ENCODE data around the gene OR1A1.
A peak's percentile ranks its signal among the peaks of the same experiment; 100 is the strongest.

The OR1A1 gene, protein sequence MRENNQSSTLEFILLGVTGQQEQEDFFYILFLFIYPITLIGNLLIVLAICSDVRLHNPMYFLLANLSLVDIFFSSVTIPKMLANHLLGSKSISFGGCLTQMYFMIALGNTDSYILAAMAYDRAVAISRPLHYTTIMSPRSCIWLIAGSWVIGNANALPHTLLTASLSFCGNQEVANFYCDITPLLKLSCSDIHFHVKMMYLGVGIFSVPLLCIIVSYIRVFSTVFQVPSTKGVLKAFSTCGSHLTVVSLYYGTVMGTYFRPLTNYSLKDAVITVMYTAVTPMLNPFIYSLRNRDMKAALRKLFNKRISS
- long read RNA-seq = 0 reads

DNA sequence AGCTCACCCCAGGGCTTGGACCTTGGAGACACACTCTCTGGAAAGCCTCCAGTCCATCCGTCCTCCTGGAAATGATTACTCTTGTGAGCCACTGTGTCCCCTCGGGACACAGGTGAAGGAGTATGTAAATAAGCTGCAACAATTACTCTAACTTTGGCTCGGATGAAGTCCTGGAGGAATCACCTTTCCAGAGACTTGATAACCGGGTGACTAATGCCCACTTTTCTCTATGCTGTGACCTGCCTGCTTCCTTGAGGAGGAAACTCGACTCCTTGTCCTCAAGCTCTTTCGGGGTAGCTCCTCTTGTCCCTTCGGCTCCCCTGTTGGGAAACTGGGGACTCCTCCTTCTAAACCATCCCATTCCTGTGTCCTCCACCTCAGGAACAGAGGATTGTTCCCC is at the start of gene OR1A1:
Gene OR1A1, plus strand, starts transcription at position 301 of the 400 bp plus-strand sequence. CDS start 7,954 bp downstream, outside the sequence.
- no peak for DNase-seq (ENCODE audit: low read depth in 1 of 2, low spot score in 1 of 2)

DNA sequence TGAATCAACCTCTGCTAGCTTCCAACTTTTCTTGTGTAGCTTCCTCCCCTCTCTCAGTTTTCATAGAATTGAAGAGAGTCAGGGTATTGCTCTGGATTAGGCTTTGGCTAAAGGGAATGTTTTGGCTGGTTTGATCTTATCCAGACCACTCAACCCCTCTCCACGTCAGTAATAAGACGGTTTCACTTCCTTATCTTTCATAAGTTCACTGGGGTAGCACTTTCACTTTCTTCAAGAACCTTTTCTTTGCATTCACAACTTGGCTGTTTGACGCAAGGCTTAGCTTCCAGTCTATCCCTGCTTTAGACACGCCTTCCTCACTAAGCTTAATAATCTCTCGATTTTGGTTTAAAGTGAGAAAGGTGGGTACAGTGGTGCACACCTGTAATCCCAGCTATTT is 39.9 kb upstream of the OR1A1 start:
- TF ChIP-seq, protein P1, sequence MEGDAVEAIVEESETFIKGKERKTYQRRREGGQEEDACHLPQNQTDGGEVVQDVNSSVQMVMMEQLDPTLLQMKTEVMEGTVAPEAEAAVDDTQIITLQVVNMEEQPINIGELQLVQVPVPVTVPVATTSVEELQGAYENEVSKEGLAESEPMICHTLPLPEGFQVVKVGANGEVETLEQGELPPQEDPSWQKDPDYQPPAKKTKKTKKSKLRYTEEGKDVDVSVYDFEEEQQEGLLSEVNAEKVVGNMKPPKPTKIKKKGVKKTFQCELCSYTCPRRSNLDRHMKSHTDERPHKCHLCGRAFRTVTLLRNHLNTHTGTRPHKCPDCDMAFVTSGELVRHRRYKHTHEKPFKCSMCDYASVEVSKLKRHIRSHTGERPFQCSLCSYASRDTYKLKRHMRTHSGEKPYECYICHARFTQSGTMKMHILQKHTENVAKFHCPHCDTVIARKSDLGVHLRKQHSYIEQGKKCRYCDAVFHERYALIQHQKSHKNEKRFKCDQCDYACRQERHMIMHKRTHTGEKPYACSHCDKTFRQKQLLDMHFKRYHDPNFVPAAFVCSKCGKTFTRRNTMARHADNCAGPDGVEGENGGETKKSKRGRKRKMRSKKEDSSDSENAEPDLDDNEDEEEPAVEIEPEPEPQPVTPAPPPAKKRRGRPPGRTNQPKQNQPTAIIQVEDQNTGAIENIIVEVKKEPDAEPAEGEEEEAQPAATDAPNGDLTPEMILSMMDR (IDR thresholded peaks at IDR 0.05; ENCODE audit: insufficient read depth, low read length) = no peak
- TF ChIP-seq, protein P2, sequence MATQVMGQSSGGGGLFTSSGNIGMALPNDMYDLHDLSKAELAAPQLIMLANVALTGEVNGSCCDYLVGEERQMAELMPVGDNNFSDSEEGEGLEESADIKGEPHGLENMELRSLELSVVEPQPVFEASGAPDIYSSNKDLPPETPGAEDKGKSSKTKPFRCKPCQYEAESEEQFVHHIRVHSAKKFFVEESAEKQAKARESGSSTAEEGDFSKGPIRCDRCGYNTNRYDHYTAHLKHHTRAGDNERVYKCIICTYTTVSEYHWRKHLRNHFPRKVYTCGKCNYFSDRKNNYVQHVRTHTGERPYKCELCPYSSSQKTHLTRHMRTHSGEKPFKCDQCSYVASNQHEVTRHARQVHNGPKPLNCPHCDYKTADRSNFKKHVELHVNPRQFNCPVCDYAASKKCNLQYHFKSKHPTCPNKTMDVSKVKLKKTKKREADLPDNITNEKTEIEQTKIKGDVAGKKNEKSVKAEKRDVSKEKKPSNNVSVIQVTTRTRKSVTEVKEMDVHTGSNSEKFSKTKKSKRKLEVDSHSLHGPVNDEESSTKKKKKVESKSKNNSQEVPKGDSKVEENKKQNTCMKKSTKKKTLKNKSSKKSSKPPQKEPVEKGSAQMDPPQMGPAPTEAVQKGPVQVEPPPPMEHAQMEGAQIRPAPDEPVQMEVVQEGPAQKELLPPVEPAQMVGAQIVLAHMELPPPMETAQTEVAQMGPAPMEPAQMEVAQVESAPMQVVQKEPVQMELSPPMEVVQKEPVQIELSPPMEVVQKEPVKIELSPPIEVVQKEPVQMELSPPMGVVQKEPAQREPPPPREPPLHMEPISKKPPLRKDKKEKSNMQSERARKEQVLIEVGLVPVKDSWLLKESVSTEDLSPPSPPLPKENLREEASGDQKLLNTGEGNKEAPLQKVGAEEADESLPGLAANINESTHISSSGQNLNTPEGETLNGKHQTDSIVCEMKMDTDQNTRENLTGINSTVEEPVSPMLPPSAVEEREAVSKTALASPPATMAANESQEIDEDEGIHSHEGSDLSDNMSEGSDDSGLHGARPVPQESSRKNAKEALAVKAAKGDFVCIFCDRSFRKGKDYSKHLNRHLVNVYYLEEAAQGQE (IDR thresholded peaks at IDR 0.05; ENCODE audit: insufficient replicate concordance, low read depth) = no peak
- TF ChIP-seq SPI1 (IDR thresholded peaks at IDR 0.05; ENCODE audit: borderline replicate concordance, low read depth) = no peak
- TF ChIP-seq POLR2AphosphoS5 (IDR thresholded peaks at IDR 0.05; ENCODE audit: low read depth) = no peak
- TF ChIP-seq GABPA (IDR thresholded peaks at IDR 0.05; ENCODE audit: low read depth) = no peak
- H3K27ac ChIP-seq (replicated peaks) = no peak overlapping the region
- no peaks in the 10 kb centered on the region for H3K27me3 ChIP-seq (ENCODE audit: insufficient read depth, poor library complexity, severe bottlenecking)
- DNase-seq (ENCODE audit: low read depth in 1 of 2, low spot score in 1 of 2) = peak in 1 of 2 experiments; percentile 1
- H3K4me3 ChIP-seq (replicated peaks; ENCODE audit: insufficient read depth, low read length) = no peak overlapping the region

More for the DNA sequence above, at the start of gene OR1A1:
- H3K4me3 ChIP-seq (replicated peaks; ENCODE audit: insufficient read depth, low read length) = no peak within 1 kb of the TSS
- H3K27ac ChIP-seq (replicated peaks) = no peak within 1 kb of the TSS
- TF ChIP-seq GABPA (IDR thresholded peaks at IDR 0.05; ENCODE audit: low read depth) = no peak
- TF ChIP-seq, protein P2 (IDR thresholded peaks at IDR 0.05; ENCODE audit: insufficient replicate concordance, low read depth) = no peak
- TF ChIP-seq, protein P1 (IDR thresholded peaks at IDR 0.05; ENCODE audit: insufficient read depth, low read length) = no peak
- no peak for TF ChIP-seq POLR2AphosphoS5 (IDR thresholded peaks at IDR 0.05; ENCODE audit: low read depth)
- no peak for TF ChIP-seq SPI1 (IDR thresholded peaks at IDR 0.05; ENCODE audit: borderline replicate concordance, low read depth)
- H3K27me3 ChIP-seq (ENCODE audit: insufficient read depth, poor library complexity, severe bottlenecking) = no peaks in the 10 kb centered on the region

DNA sequence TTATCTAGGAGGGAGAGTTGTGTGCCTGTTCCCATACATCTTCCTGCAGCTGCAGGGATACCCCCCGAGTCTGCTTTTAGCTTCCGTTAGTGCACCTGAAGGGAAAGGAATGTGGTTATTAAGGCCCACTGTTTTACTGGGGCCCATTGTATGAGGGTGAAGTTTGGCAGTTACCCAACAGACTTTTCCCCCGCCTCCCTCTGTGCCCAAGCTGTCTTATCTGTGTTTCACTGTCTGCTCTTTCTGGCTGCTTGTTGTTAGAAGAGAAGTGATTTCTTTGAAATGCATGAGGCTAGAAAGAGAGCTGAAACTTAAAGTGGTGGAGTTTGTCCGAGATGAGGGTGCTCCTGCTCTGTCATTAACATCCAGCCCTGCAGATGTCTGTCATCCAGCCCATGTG is 17.5 kb upstream of the OR1A1 start:
- no peak for TF ChIP-seq SPI1 (IDR thresholded peaks at IDR 0.05; ENCODE audit: borderline replicate concordance, low read depth)
- TF ChIP-seq POLR2AphosphoS5 (IDR thresholded peaks at IDR 0.05; ENCODE audit: low read depth) = no peak
- TF ChIP-seq, protein P1 (IDR thresholded peaks at IDR 0.05; ENCODE audit: insufficient read depth, low read length) = no peak
- TF ChIP-seq GABPA (IDR thresholded peaks at IDR 0.05; ENCODE audit: low read depth) = no peak
- TF ChIP-seq, protein P2 (IDR thresholded peaks at IDR 0.05; ENCODE audit: insufficient replicate concordance, low read depth) = no peak

More for the DNA sequence above, 17.5 kb upstream of the OR1A1 start:
- H3K27me3 ChIP-seq (ENCODE audit: insufficient read depth, poor library complexity, severe bottlenecking) = no peaks in the 10 kb centered on the region
- no peak overlapping the region for H3K4me3 ChIP-seq (replicated peaks; ENCODE audit: insufficient read depth, low read length)
- no peak for DNase-seq (ENCODE audit: low read depth in 1 of 2, low spot score in 1 of 2)
- H3K27ac ChIP-seq (replicated peaks) = no peak overlapping the region

All from HL-60 (cell line).